C4-2B (cell line): Measurements from ENCODE around the gene CGB5.
"Not testable (repeated sequence)": the region's sequence is repeated elsewhere in the genome, so short reads cannot be mapped to it uniquely, and the experiment has no call there.

Experiments used
- ZFX ChIP-seq: fragments of 450-650 bp; IDR thresholded peaks from 2 replicates; pipeline ENCODE4 v1.6.1; 2017
- TF ChIP-seq, protein P1 (sequence below): fragments of 450-650 bp; conservative IDR thresholded peaks from 2 replicates; pipeline ENCODE4 v1.5.1; 2017; ENCODE audit warnings: mild to moderate bottlenecking

DNA sequence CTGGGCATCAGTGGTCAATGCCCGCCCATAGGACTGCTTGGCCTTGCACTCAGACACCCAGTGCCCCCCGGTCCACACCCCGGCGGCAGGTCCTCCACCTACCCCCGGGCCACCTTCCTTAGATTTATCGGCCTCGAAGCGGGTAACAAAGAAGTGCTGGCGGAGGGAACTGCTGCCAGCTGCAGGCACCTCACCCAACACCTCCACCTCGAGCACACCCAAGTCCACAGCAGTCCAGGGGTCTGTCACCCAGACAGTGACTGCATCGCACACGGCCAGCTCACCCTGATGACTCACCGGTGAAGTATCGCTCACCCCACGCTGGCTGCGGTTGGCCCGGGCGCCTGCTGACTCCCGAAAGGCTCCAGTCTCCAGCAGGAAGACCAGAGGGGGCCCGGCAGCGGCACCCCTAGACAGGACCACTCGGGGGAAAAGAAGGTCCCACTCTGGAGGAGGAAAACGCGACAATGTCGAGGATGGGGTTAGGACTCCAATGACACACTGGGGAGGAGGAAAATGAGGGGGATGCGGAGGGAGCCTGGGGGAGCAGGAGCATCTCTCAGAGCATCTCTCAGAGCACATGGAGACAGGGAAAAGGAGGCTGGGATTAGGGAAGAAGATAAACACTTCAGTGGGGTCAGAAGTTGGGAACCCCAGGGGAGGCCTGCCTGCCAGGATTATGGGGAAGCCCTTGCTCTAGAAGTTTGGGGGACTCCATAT is 4.9 kb upstream of the CGB5 start:
- TF ChIP-seq, protein P1, sequence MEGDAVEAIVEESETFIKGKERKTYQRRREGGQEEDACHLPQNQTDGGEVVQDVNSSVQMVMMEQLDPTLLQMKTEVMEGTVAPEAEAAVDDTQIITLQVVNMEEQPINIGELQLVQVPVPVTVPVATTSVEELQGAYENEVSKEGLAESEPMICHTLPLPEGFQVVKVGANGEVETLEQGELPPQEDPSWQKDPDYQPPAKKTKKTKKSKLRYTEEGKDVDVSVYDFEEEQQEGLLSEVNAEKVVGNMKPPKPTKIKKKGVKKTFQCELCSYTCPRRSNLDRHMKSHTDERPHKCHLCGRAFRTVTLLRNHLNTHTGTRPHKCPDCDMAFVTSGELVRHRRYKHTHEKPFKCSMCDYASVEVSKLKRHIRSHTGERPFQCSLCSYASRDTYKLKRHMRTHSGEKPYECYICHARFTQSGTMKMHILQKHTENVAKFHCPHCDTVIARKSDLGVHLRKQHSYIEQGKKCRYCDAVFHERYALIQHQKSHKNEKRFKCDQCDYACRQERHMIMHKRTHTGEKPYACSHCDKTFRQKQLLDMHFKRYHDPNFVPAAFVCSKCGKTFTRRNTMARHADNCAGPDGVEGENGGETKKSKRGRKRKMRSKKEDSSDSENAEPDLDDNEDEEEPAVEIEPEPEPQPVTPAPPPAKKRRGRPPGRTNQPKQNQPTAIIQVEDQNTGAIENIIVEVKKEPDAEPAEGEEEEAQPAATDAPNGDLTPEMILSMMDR: not testable (repeated sequence)
- not testable (repeated sequence) for TF ChIP-seq ZFX
